PFSK-1 (cell line): ENCODE measurements around the gene ERGIC1.

Source experiments
- POLR2AphosphoS5 ChIP-seq: IDR thresholded peaks from 2 replicates; pipeline ENCODE4 v1.6.1; 2012; ENCODE audit warnings: low read depth, mild to moderate bottlenecking, control low read depth, low read length, moderate library complexity
- SIN3A ChIP-seq: IDR thresholded peaks from 2 replicates; pipeline ENCODE4 v1.6.1; 2012; ENCODE audit warnings: mild to moderate bottlenecking, low read length, moderate library complexity, borderline replicate concordance; ENCODE audit not compliant: insufficient read depth
- TAF1 ChIP-seq: IDR thresholded peaks from 2 replicates; pipeline ENCODE4 v1.6.1; 2012; ENCODE audit warnings: low read length, control low read depth, borderline replicate concordance; ENCODE audit not compliant: insufficient read depth
- TF ChIP-seq, protein P1 (sequence below), 2 experiments: IDR thresholded peaks; 2 replicates each; pipeline versions ENCODE4 v1.6.1 to v1.8.0; 2011 to 2012; ENCODE audit warnings: low read depth in 2 of 2, low read length in 2 of 2, control low read depth in 1 of 2, inconsistent platforms in 1 of 2, mild to moderate bottlenecking in 1 of 2, moderate library complexity in 1 of 2; ENCODE audit not compliant: insufficient read depth in 1 of 2

DNA sequence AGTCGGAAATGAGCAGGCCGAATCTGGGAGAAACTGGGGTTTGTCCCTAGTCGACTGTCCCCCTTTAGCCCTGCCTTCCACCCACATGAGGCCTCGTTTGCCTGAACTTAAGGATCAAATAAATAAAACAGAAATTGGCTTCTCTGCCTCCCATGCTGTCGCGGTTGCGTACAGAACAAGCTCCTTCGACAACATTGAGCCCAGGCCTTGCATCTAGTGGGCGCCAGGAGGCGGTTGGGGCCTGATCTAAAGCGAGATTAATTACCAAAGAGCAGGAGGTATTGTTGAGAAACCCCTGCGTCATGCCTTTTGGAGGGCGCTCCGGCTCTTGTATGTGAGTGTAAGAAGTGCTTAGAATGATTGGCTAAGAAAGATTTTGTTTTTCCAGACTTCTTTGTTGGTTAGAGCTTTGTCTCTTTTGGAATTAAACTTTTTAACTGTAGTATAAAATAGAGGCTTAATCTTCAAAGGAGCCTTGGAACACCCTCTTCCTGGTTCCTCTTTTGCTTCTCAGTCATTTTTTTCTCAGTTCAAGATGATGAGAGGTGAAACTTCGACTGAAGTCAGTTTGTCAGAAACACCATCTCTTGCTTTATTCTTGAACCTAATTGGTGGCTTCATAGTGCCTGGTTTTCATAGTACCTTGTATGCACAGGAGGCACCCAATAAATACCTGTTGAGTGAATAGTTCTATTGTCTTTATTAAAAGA, 150.3 kb downstream of the ERGIC1 start:
- TF ChIP-seq POLR2AphosphoS5 = no peak
- TF ChIP-seq, protein P1, sequence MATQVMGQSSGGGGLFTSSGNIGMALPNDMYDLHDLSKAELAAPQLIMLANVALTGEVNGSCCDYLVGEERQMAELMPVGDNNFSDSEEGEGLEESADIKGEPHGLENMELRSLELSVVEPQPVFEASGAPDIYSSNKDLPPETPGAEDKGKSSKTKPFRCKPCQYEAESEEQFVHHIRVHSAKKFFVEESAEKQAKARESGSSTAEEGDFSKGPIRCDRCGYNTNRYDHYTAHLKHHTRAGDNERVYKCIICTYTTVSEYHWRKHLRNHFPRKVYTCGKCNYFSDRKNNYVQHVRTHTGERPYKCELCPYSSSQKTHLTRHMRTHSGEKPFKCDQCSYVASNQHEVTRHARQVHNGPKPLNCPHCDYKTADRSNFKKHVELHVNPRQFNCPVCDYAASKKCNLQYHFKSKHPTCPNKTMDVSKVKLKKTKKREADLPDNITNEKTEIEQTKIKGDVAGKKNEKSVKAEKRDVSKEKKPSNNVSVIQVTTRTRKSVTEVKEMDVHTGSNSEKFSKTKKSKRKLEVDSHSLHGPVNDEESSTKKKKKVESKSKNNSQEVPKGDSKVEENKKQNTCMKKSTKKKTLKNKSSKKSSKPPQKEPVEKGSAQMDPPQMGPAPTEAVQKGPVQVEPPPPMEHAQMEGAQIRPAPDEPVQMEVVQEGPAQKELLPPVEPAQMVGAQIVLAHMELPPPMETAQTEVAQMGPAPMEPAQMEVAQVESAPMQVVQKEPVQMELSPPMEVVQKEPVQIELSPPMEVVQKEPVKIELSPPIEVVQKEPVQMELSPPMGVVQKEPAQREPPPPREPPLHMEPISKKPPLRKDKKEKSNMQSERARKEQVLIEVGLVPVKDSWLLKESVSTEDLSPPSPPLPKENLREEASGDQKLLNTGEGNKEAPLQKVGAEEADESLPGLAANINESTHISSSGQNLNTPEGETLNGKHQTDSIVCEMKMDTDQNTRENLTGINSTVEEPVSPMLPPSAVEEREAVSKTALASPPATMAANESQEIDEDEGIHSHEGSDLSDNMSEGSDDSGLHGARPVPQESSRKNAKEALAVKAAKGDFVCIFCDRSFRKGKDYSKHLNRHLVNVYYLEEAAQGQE (IDR thresholded peaks at IDR 0.05; ENCODE audit: insufficient read depth in 1 of 2, low read depth in 2 of 2, low read length in 2 of 2) = no peak
- TF ChIP-seq SIN3A = no peak
- no peak for TF ChIP-seq TAF1
